Testis (tissue), 2 donors: ENCODE results near the gene CPHXL2.

Source experiments
- CTCF ChIP-seq, 3 experiments: fragments of 450-650 bp in 2 of 3; fragments of 200-600 bp in 1 of 3; sonication (generic) in 1 of 3; IDR thresholded peaks; one replicate each; pipeline ENCODE4 v1.5.1; 2016 to 2019; ENCODE audit warnings: antibody characterized with exemption in 3 of 3, mild to moderate bottlenecking in 2 of 3, moderate library complexity in 1 of 3
- POLR2A ChIP-seq: fragments of 450-650 bp; IDR thresholded peaks from one replicate; pipeline ENCODE4 v1.6.1; 2017; ENCODE audit warnings: antibody characterized with exemption, mild to moderate bottlenecking, moderate library complexity

DNA sequence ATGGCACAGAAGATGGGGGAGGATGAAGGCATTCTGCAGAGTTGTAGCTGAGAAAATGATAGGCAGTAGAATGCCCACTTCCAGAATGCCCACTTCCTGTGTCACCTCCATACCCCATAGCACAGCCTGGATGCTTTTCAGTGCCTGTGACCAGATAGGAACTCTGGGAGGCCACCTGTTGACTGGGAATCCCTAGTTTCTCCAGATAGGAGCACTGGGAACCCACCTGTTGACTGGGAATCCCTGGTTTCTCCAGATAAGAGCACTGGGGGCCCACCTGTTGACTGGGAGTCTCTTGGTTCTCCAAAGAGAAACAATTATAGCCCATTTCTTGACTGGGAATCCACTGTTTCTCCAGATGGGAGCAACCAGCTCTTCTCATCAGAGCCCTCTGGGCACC lies 37.9 kb upstream of the CPHXL2 start:
- TF ChIP-seq CTCF (IDR thresholded peaks at IDR 0.05) = no peak
- TF ChIP-seq POLR2A = no peak
